BJ (cell line): ENCODE data around the gene ARID5A. TPM values are rescaled to one million over a fixed set of nuclear protein-coding genes. Genes with fewer than 3 reads are reported as not detected.

Experiments
- CTCF ChIA-PET: fragments of 350-600 bp; formaldehyde crosslinking; extraction: SDS; loops from one replicate; lab custom pipeline; 2021; ENCODE audit warnings: antibody characterized with exemption, inconsistent platforms; lab: Yijun Ruan, JAX
- POLR2A ChIA-PET: fragments of 300-600 bp; sonication (Branson Sonifier 250); formaldehyde crosslinking; extraction: SDS; loops from one replicate; lab custom pipeline; 2021; ENCODE audit warnings: antibody characterized with exemption; lab: Charles Lee
- DNase-seq: peaks from one replicate; pipeline ENCODE4 v3.0.0-alpha.2; 2011; ENCODE audit warnings: low read depth
- H3K27me3 ChIP-seq: 2 replicates; pipeline ENCODE4 v1.6.0; 2011; ENCODE audit warnings: low read length; ENCODE audit not compliant: control insufficient read depth, insufficient read depth
- H3K36me3 ChIP-seq: 2 replicates; pipeline ENCODE4 v1.5.1; 2011; ENCODE audit warnings: low read length; ENCODE audit not compliant: control insufficient read depth, insufficient read depth
- H3K4me3 ChIP-seq: 2 replicates; pipeline ENCODE4 v1.5.1; 2011; ENCODE audit warnings: low read depth, mild to moderate bottlenecking, control low read depth, low read length
- CTCF ChIP-seq: IDR thresholded peaks from 2 replicates; pipeline ENCODE4 v1.5.1; 2011; ENCODE audit warnings: low read depth, mild to moderate bottlenecking, control low read depth, inconsistent platforms, low read length, moderate library complexity; ENCODE audit not compliant: insufficient read depth
- polyA plus RNA-seq: library from polyadenylated mRNA; depleted of rRNA; stranded (reverse); fragments of >200 nt; gene quantifications from 2 replicates; pipeline ENCODE4 v1.2.3, GENCODE V29; 2011

ARID5A gene
- polyA plus RNA-seq, 1 experiment: 19.1 TPM

GRCh38 chr2:96547203-96547641, 10.7 kb downstream of the ARID5A start:
- ChIA-PET POLR2A (no interaction called here), CTCF (interaction anchor here (0.7 to 2.0 kb wide), 6 partner anchors 10 to 566 kb away, joined by 3 to 8 read pairs (median 5); partner anchors contain the start of genes ANKRD36 and ASTL)
- Histone ChIP-seq H3K36me3 (peaks cover 40% of the 10 kb centered on the region), H3K4me3 (no peak overlapping the region), H3K27me3 (no peaks in the 10 kb centered on the region)
- no peak for DNase-seq
- TF ChIP-seq CTCF: no peak

DNA sequence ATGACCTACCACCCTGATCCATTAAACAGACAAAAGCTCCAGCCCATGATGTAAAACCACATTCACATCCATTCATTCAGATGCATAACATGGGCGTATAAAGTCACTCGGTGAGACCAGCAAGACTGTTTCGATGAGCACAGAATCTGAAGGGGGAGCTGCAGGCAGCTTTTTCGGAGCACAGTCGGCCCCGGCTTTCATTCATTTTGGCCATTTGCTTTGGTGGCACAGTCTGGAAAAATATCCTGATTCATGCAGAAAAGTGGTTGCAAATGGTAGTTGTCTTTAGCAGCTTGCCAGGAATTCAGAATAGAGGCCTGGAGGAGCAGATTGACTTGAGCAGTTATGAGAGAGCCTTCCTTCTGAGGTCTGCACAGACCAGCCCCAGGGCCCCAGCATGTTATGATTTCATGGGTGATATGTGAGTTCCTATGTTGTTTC, 11.2 kb downstream of the ARID5A start:
- ChIA-PET CTCF (interaction anchor here (0.6 to 4.1 kb wide), 11 partner anchors 7 to 565 kb away, joined by 3 to 21 read pairs (median 5); partner anchors contain the start of genes ANKRD36 and ASTL), POLR2A (no interaction called here)
- DNase-seq: no peak
- H3K36me3 ChIP-seq: peaks cover 40% of the 10 kb centered on the region
- H3K27me3 ChIP-seq: no peaks in the 10 kb centered on the region
- TF ChIP-seq CTCF: no peak
- H3K4me3 ChIP-seq: no peak overlapping the region

- CTCF ChIA-PET: interaction anchor here (0.9 to 4.1 kb wide), 8 partner anchors 8 to 142 kb away, joined by 3 to 21 read pairs (median 6); no protein-coding TSS in a partner anchor
- H3K27me3 ChIP-seq: no peaks in the 10 kb centered on the region
Measured at GRCh38 chr2:96548558-96549465, 12.3 kb downstream of the ARID5A start.

GRCh38 chr2:96549466-96549785, 12.9 kb downstream of the ARID5A start:
- Histone ChIP-seq H3K4me3 (no peak overlapping the region), H3K27me3 (no peaks in the 10 kb centered on the region), H3K36me3 (peaks cover 42% of the 10 kb centered on the region)
- DNase-seq: no peak
- TF ChIP-seq CTCF: no peak
- ChIA-PET CTCF (interaction anchor here (0.8 to 4.1 kb wide), 7 partner anchors 8 to 405 kb away, joined by 3 to 21 read pairs (median 5); no protein-coding TSS in a partner anchor), POLR2A (no interaction called here)

More at GRCh38 chr2:96548558-96549465, 12.3 kb downstream of the ARID5A start:
- H3K36me3 ChIP-seq: peaks cover 42% of the 10 kb centered on the region
- no peak for DNase-seq
- H3K4me3 ChIP-seq: no peak overlapping the region
- POLR2A ChIA-PET: no interaction called here
- no peak for TF ChIP-seq CTCF
